GM19043 (cell line): ENCODE results near the gene FARS2.

Experiments
- ATAC-seq: cut with Tn5 transposase; IDR thresholded peaks from one replicate; pipeline ENCODE4 v1.9.1; 2021; ENCODE audit warnings: low read depth; ENCODE audit not compliant: unreplicated experiment

The FARS2 gene

GRCh38 chr6:5520796-5521195 lies 259.5 kb downstream of the FARS2 start:
- no peak for ATAC-seq

- no peak for ATAC-seq
Measured at GRCh38 chr6:5521322-5521721, 260.0 kb downstream of the FARS2 start.

- no peak for ATAC-seq
Measured at GRCh38 chr6:5522147-5522546, 260.8 kb downstream of the FARS2 start.

GRCh38 chr6:5524110-5524509 lies 262.8 kb downstream of the FARS2 start:
- ATAC-seq: no peak

GRCh38 chr6:5525209-5525608 lies 263.9 kb downstream of the FARS2 start:
- no peak for ATAC-seq

- no peak for ATAC-seq
Measured at GRCh38 chr6:5529015-5529414, 267.7 kb downstream of the FARS2 start.

GRCh38 chr6:5529733-5530132 lies 268.4 kb downstream of the FARS2 start:
- no peak for ATAC-seq

- ATAC-seq: no peak
Measured at GRCh38 chr6:5531161-5531560, 269.8 kb downstream of the FARS2 start.

GRCh38 chr6:5531853-5532375 lies 270.6 kb downstream of the FARS2 start:
- ATAC-seq: no peak

GRCh38 chr6:5532941-5533340 lies 271.6 kb downstream of the FARS2 start:
- ATAC-seq: no peak

- ATAC-seq: no peak
Measured at GRCh38 chr6:5534643-5535042, 273.3 kb downstream of the FARS2 start.

- no peak for ATAC-seq
Measured at GRCh38 chr6:5536644-5537043, 275.3 kb downstream of the FARS2 start.

GRCh38 chr6:5537132-5537531 lies 275.8 kb downstream of the FARS2 start:
- ATAC-seq: no peak

GRCh38 chr6:5537967-5538366 lies 276.7 kb downstream of the FARS2 start:
- no peak for ATAC-seq

- ATAC-seq: no peak
Measured at GRCh38 chr6:5540370-5540769, 279.1 kb downstream of the FARS2 start.

- ATAC-seq: no peak
Measured at GRCh38 chr6:5541025-5541424, 279.7 kb downstream of the FARS2 start.

GRCh38 chr6:5541751-5542432 lies 280.6 kb downstream of the FARS2 start:
- no peak for ATAC-seq

GRCh38 chr6:5547556-5547955 lies 286.2 kb downstream of the FARS2 start:
- no peak for ATAC-seq

GRCh38 chr6:5550631-5551030 lies 289.3 kb downstream of the FARS2 start:
- no peak for ATAC-seq

- ATAC-seq: no peak
Measured at GRCh38 chr6:5552243-5552642, 290.9 kb downstream of the FARS2 start.

- ATAC-seq: peak; percentile 53
Measured at GRCh38 chr6:5553767-5554166, 292.5 kb downstream of the FARS2 start.

- ATAC-seq: no peak
Measured at GRCh38 chr6:5554226-5554625, 292.9 kb downstream of the FARS2 start.

- ATAC-seq: no peak
Measured at GRCh38 chr6:5556011-5556410, 294.7 kb downstream of the FARS2 start.
